H1 (cell line): ENCODE results near the gene FOXA3. TPM values are rescaled to one million over a fixed set of nuclear protein-coding genes. Genes with fewer than 3 reads are reported as not detected.

Source experiments
- CTCF ChIA-PET: fragments of 300-600 bp; sonication (Branson Sonifier 250); formaldehyde crosslinking; loops from one replicate; lab custom pipeline; 2021; ENCODE audit not compliant: partially characterized antibody; lab: Charles Lee
- POLR2A ChIA-PET: fragments of 300-600 bp; sonication (Branson Sonifier 250); formaldehyde crosslinking; loops from one replicate; lab custom pipeline; 2021; ENCODE audit warnings: inconsistent platforms; ENCODE audit not compliant: partially characterized antibody; lab: Charles Lee
- DNase-seq, 2 experiments: peaks; one replicate each; pipeline versions ENCODE4 v3.0.0 to v3.0.0-alpha.2; 2010 to 2022; ENCODE audit warnings: low spot score in 2 of 2, low read depth in 1 of 2, mixed read lengths in 1 of 2
- FAIRE-seq: peaks from 2 replicates; lab custom pipeline; 2011; peaks lifted over from hg19 to GRCh38; lab: Jason Lieb, UNC
- H2AFZ ChIP-seq: 2 replicates; pipeline ENCODE4 v1.8.1; 2012; ENCODE audit warnings: low read length, inconsistent platforms
- H2AK5ac ChIP-seq: 2 replicates; pipeline ENCODE4 v1.6.1; 2013; ENCODE audit warnings: low read depth, low read length
- H2BK120ac ChIP-seq: replicated peaks from 2 replicates; pipeline ENCODE3; 2013; ENCODE audit warnings: low read depth, low read length, inconsistent platforms
- H2BK12ac ChIP-seq: 2 replicates; pipeline ENCODE4 v1.6.1; 2013; ENCODE audit warnings: low read depth, low read length
- H2BK15ac ChIP-seq: 2 replicates; pipeline ENCODE4 v1.6.1; 2013; ENCODE audit warnings: low read length
- H2BK20ac ChIP-seq: 2 replicates; pipeline ENCODE4 v1.6.1; 2013; ENCODE audit warnings: low read length
- H2BK5ac ChIP-seq: 2 replicates; pipeline ENCODE4 v1.6.1; 2013; ENCODE audit warnings: low read depth, low read length
- H3K14ac ChIP-seq: 2 replicates; pipeline ENCODE4 v1.6.1; 2013; ENCODE audit warnings: inconsistent platforms; ENCODE audit not compliant: insufficient read length
- H3K18ac ChIP-seq: 2 replicates; pipeline ENCODE4 v1.6.1; 2013; ENCODE audit warnings: low read length; ENCODE audit errors: extremely low read depth
- H3K23ac ChIP-seq: 2 replicates; pipeline ENCODE4 v1.6.1; 2013; ENCODE audit warnings: inconsistent platforms; ENCODE audit not compliant: insufficient read length
- H3K23me2 ChIP-seq: 2 replicates; pipeline ENCODE4 v1.6.1; 2013; ENCODE audit warnings: low read depth, low read length
- H3K27ac ChIP-seq: 2 replicates; pipeline ENCODE4 v1.6.1; 2011; ENCODE audit warnings: low read depth, low read length, inconsistent platforms
- H3K27me3 ChIP-seq, 4 experiments: replicated peaks in 1 of 4; 1 replicate in 1 of 4; 2 replicates in 3 of 4; pipeline versions ENCODE4 v1.6.1 to v1.8.1; 2011 to 2013; ENCODE audit warnings: low read length in 3 of 4, mild to moderate bottlenecking in 3 of 4, inconsistent platforms in 2 of 4, mixed read lengths in 2 of 4, moderate library complexity in 1 of 4; ENCODE audit not compliant: control insufficient read depth in 3 of 4, insufficient read depth in 3 of 4; ENCODE audit errors: extremely low read depth in 1 of 4
- H3K36me3 ChIP-seq, 4 experiments: 2 replicates each; pipeline versions ENCODE4 v1.6.1 to v1.8.1; 2011 to 2013; ENCODE audit warnings: mild to moderate bottlenecking in 4 of 4, low read length in 3 of 4, moderate library complexity in 2 of 4, control low read depth in 1 of 4, inconsistent platforms in 1 of 4; ENCODE audit not compliant: insufficient read depth in 4 of 4, control insufficient read depth in 2 of 4
- H3K4ac ChIP-seq: replicated peaks from 2 replicates; pipeline ENCODE3; 2013; ENCODE audit warnings: low read length, low read depth, mixed read lengths, inconsistent platforms; ENCODE audit not compliant: insufficient read length
- H3K4me1 ChIP-seq, 4 experiments: replicated peaks in 1 of 4; 1 replicate in 1 of 4; 2 replicates in 3 of 4; pipeline versions ENCODE4 v1.6.1 to v1.8.1; 2011 to 2013; ENCODE audit warnings: low read length in 3 of 4, inconsistent platforms in 2 of 4, mixed read lengths in 1 of 4; ENCODE audit not compliant: insufficient read depth in 4 of 4, control insufficient read depth in 3 of 4
- H3K4me2 ChIP-seq, 2 experiments: 2 replicates each; pipeline versions ENCODE4 v1.6.1 to v1.8.1; 2011 to 2013; ENCODE audit warnings: low read depth in 2 of 2, low read length in 2 of 2, control low read depth in 1 of 2, inconsistent platforms in 1 of 2, mild to moderate bottlenecking in 1 of 2; ENCODE audit not compliant: insufficient read depth in 1 of 2
- H3K4me3 ChIP-seq, 4 experiments: fragments of 200-600, 300-600 bp in 1 of 4; sonication (generic), shearing (Covaris generic), sonication (Bioruptor Twin) in 1 of 4; 2 replicates each; pipeline versions ENCODE4 v1.5.1 to v1.8.1; 2011 to 2016; ENCODE audit warnings: low read length in 4 of 4, low read depth in 3 of 4, control low read depth in 2 of 4, inconsistent platforms in 2 of 4, mild to moderate bottlenecking in 2 of 4, mixed read lengths in 1 of 4, moderate library complexity in 1 of 4; ENCODE audit not compliant: insufficient read depth in 2 of 4; ENCODE audit errors: extremely low read depth in 1 of 4
- H3K56ac ChIP-seq: replicated peaks from 2 replicates; pipeline ENCODE3; 2013; ENCODE audit warnings: low read depth, mild to moderate bottlenecking, mixed read lengths, low read length, inconsistent platforms; ENCODE audit not compliant: insufficient read length
- H3K79me1 ChIP-seq: 2 replicates; pipeline ENCODE4 v1.6.1; 2013; ENCODE audit warnings: low read depth, low read length, control low read depth
- H3K79me2 ChIP-seq, 2 experiments: 2 replicates each; pipeline versions ENCODE4 v1.6.1 to v1.8.1; 2012 to 2013; ENCODE audit warnings: low read length in 2 of 2, mild to moderate bottlenecking in 2 of 2, inconsistent platforms in 1 of 2; ENCODE audit not compliant: insufficient read depth in 2 of 2, control insufficient read depth in 1 of 2
- H3K9ac ChIP-seq, 4 experiments: replicated peaks in 1 of 4; 1 replicate in 1 of 4; 2 replicates in 3 of 4; pipeline versions ENCODE4 v1.6.1 to v1.8.1; 2011 to 2013; ENCODE audit warnings: low read depth in 3 of 4, low read length in 3 of 4, control low read depth in 2 of 4, mild to moderate bottlenecking in 2 of 4, moderate library complexity in 2 of 4, inconsistent platforms in 1 of 4; ENCODE audit errors: extremely low read depth in 1 of 4
- H3K9me3 ChIP-seq, 2 experiments: 2 replicates each; pipeline versions ENCODE4 v1.6.1 to v1.8.1; 2012 to 2013; ENCODE audit warnings: mild to moderate bottlenecking in 2 of 2, moderate library complexity in 2 of 2, control low read depth in 1 of 2, inconsistent platforms in 1 of 2, low read depth in 1 of 2, low read length in 1 of 2, mixed read lengths in 1 of 2; ENCODE audit not compliant: insufficient read depth in 2 of 2
- H4K20me1 ChIP-seq, 2 experiments: replicated peaks in 1 of 2; 2 replicates each; pipeline versions ENCODE3 to v1.8.1; 2011 to 2013; ENCODE audit warnings: inconsistent platforms in 2 of 2, low read length in 2 of 2, mild to moderate bottlenecking in 1 of 2; ENCODE audit not compliant: insufficient read depth in 2 of 2, control insufficient read depth in 1 of 2
- H4K5ac ChIP-seq: 2 replicates; pipeline ENCODE4 v1.6.1; 2013; ENCODE audit warnings: low read length, low read depth, mixed read lengths, inconsistent platforms; ENCODE audit not compliant: insufficient read length
- H4K8ac ChIP-seq: 2 replicates; pipeline ENCODE4 v1.8.0; 2013; ENCODE audit warnings: mild to moderate bottlenecking, moderate library complexity, low read length, inconsistent platforms; ENCODE audit not compliant: insufficient read depth; ENCODE audit errors: extremely low read depth
- H4K91ac ChIP-seq: replicated peaks from 2 replicates; pipeline ENCODE3; 2013; ENCODE audit warnings: low read length, mixed read lengths, inconsistent platforms; ENCODE audit not compliant: insufficient read length
- EP300 ChIP-seq, 2 experiments: IDR thresholded peaks; 1 replicate in 1 of 2; 2 replicates in 1 of 2; pipeline ENCODE4 v1.6.1; 2011 to 2012; ENCODE audit warnings: low read depth in 2 of 2, low read length in 2 of 2, mild to moderate bottlenecking in 2 of 2, borderline replicate concordance in 1 of 2, inconsistent platforms in 1 of 2, moderate library complexity in 1 of 2
- FOSL1 ChIP-seq: IDR thresholded peaks from 2 replicates; pipeline ENCODE4 v1.6.1; 2011; ENCODE audit warnings: mild to moderate bottlenecking, low read depth, low read length, moderate library complexity; ENCODE audit not compliant: insufficient read depth
- JUND ChIP-seq: IDR thresholded peaks from 2 replicates; pipeline ENCODE4 v1.6.1; 2011; ENCODE audit warnings: mild to moderate bottlenecking, improper control_type of control experiment, low read length
- POU5F1 ChIP-seq: IDR thresholded peaks from 2 replicates; pipeline ENCODE4 v1.6.1; 2011; ENCODE audit warnings: low read depth, mild to moderate bottlenecking, low read length, moderate library complexity
- RAD21 ChIP-seq, 2 experiments: IDR thresholded peaks in 1 of 2; conservative IDR thresholded peaks in 1 of 2; 2 replicates each; pipeline ENCODE4 v1.6.1; 2011; ENCODE audit warnings: low read depth in 2 of 2, low read length in 2 of 2, improper control_type of control experiment in 1 of 2, inconsistent platforms in 1 of 2, mild to moderate bottlenecking in 1 of 2, moderate library complexity in 1 of 2
- RFX5 ChIP-seq: IDR thresholded peaks from 2 replicates; pipeline ENCODE4 v1.6.1; 2011; ENCODE audit warnings: low read depth, low read length, improper control_type of control experiment, borderline replicate concordance
- SIX5 ChIP-seq: IDR thresholded peaks from 2 replicates; pipeline ENCODE4 v1.6.1; 2011; ENCODE audit warnings: mild to moderate bottlenecking, low read depth, low read length
- TBP ChIP-seq: IDR thresholded peaks from 2 replicates; pipeline ENCODE4 v1.6.1; 2011; ENCODE audit warnings: low read depth, low read length, improper control_type of control experiment
- YY1 ChIP-seq: IDR thresholded peaks from 2 replicates; pipeline ENCODE4 v1.6.1; 2011; ENCODE audit warnings: low read depth, mild to moderate bottlenecking, low read length
- ZNF274 ChIP-seq: IDR thresholded peaks from 2 replicates; pipeline ENCODE4 v1.7.0; 2012; ENCODE audit warnings: low read length, borderline replicate concordance; ENCODE audit errors: extremely low read depth
- WGBS, 2 experiments: shearing (Covaris generic) in 1 of 2; methylation state at CpG; one replicate each; pipeline versions ENCODE4 v1.1.6 to v1.1.7; 2013 to 2015; ENCODE audit warnings: low lambda C conversion rate in 2 of 2, mixed read lengths in 2 of 2, inconsistent platforms in 1 of 2, low coverage in 1 of 2, missing lambda C conversion rate in 1 of 2; ENCODE audit not compliant: insufficient replicate concordance in 2 of 2, insufficient coverage in 1 of 2, insufficient read length in 1 of 2; ENCODE audit errors: extremely low coverage in 1 of 2, missing lambda C conversion rate in 1 of 2; 5-methylcytosine and 5-hydroxymethylcytosine counted together
- polyA plus RNA-seq, 7 experiments: library from polyadenylated mRNA; depleted of rRNA in 3 of 7; stranded (reverse) in 5 of 7; unstranded in 2 of 7; fragments of >200 nt in 5 of 7; fragments of 200-250 nt in 2 of 7; gene quantifications; 1 replicate in 5 of 7; 2 replicates in 1 of 7; 4 replicates in 1 of 7; pipeline versions ENCODE4 v1.2.1 to v1.2.3, GENCODE V29; 2011 to 2013; ENCODE audit warnings: missing spikeins in 2 of 7, mixed read lengths in 2 of 7
- total RNA-seq: library from RNA; stranded (reverse); fragmentation: NEBNext Ultra II Directional; extraction: Animal tissue kit (Norgen Biotek cat#: 25700); gene quantifications from 2 replicates; pipeline ENCODE4 v1.2.1, GENCODE V29; 2021
- TF ChIP-seq, protein P1 (sequence below), 3 experiments: IDR thresholded peaks; 1 replicate in 2 of 3; 2 replicates in 1 of 3; pipeline versions ENCODE4 v1.5.1 to v1.6.1; 2011; ENCODE audit warnings: low read length in 3 of 3, mild to moderate bottlenecking in 3 of 3, inconsistent platforms in 2 of 3, low read depth in 1 of 3, moderate library complexity in 1 of 3; ENCODE audit not compliant: insufficient read depth in 1 of 3; ENCODE audit errors: control extremely low read depth in 1 of 3

Gene FOXA3
- total and polyA plus RNA-seq, 2 of the 8 experiments (the other 6 are each of a cell fraction or from before 2014, with no cell fraction given), result 20.2 to 49.1 TPM

DNA sequence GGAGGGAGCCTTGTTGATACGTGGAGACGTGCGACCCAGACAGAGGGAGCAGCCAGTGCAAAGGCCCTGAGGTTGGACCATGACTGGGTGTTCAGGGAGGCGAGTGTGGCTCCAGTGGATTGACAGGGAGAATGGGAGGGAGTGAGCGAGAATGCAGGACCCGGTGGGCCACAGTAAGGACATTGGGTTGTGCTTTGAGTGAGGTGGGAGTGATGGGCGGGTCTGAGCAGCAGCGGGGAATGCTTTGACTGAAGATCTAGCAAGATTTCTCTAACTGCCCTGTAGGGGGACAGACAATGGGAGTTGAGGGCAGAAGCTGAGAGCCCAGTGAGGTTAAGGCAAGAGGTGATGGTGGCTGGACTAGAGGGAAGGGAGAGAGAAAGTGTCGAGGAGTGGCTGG lies 58.2 kb downstream of the FOXA3 start:
- H3K9me3 ChIP-seq, result no peaks in the 10 kb centered on the region
- no peaks in the 10 kb centered on the region for H3K79me1 ChIP-seq
- POLR2A ChIA-PET, result interaction anchor here (1.3 to 1.4 kb wide), 2 partner anchors 31 to 52 kb away, joined by 3 to 6 read pairs; partner anchors contain the start of gene NOVA2
- H3K23ac ChIP-seq, result no peak overlapping the region
- H2BK15ac ChIP-seq, result no peak overlapping the region
- H4K20me1 ChIP-seq, result no peaks in the 10 kb centered on the region
- H3K27ac ChIP-seq, result no peak overlapping the region
- FAIRE-seq, result peak; percentile 95
- H4K5ac ChIP-seq, result peak overlapping the region; percentile 9
- no peaks in the 10 kb centered on the region for H3K79me2 ChIP-seq
- no peak overlapping the region for H3K9ac ChIP-seq
- H3K4ac ChIP-seq, result no peak overlapping the region
- H4K8ac ChIP-seq, result peak overlapping the region; percentile 91; the same call in 1 of the 2 replicates
- H3K36me3 ChIP-seq, result no peaks in the 10 kb centered on the region
- CTCF ChIA-PET, result interaction anchor here (0.6 to 1.4 kb wide), 4 partner anchors 9 to 570 kb away, joined by 3 read pairs; no protein-coding TSS in a partner anchor
- H3K4me1 ChIP-seq, result no peaks in the 10 kb centered on the region; a peak in 2 of 7 replicates
- H3K4me3 ChIP-seq, result no peak overlapping the region
- no peak overlapping the region for H3K18ac ChIP-seq
- peak overlapping the region in 1 of 2 experiments; percentile 20; a peak in 1 of 4 replicates for H3K4me2 ChIP-seq
- no peak overlapping the region for H3K14ac ChIP-seq
- WGBS, 2 experiments, result 56% methylated on average over 9 of the region's 9 CpGs; no CpG with 5 or more reads in 1 of the 2 experiments
- H3K56ac ChIP-seq, result no peak overlapping the region
- H2AK5ac ChIP-seq, result no peak overlapping the region
- H4K91ac ChIP-seq, result no peak overlapping the region
- no peak overlapping the region for H2BK12ac ChIP-seq
- H2AFZ ChIP-seq, result no peak overlapping the region
- H3K27me3 ChIP-seq, result no peaks in the 10 kb centered on the region
- H2BK120ac ChIP-seq, result no peak overlapping the region
- no peak overlapping the region; the same call in 1 of the 2 replicates for H2BK5ac ChIP-seq
- no peak overlapping the region for H2BK20ac ChIP-seq
- DNase-seq, result peak; percentile 25 to 69
- H3K23me2 ChIP-seq, result no peaks in the 10 kb centered on the region
- TF ChIP-seq RAD21 (IDR thresholded peaks at IDR 0.05 in 1 of 2, conservative IDR thresholded peaks at IDR 0.05 in 1 of 2; ENCODE audit: low read depth in 2 of 2, low read length in 2 of 2), result peak; percentile 33 to 51
- TF ChIP-seq RFX5, result no peak
- TF ChIP-seq TBP, result no peak
- no peak for TF ChIP-seq SIX5
- no peak for TF ChIP-seq ZNF274
- TF ChIP-seq YY1, result peak; percentile 51; the same call in 1 of the 2 replicates
- no peak for TF ChIP-seq POU5F1
- TF ChIP-seq, protein P1, sequence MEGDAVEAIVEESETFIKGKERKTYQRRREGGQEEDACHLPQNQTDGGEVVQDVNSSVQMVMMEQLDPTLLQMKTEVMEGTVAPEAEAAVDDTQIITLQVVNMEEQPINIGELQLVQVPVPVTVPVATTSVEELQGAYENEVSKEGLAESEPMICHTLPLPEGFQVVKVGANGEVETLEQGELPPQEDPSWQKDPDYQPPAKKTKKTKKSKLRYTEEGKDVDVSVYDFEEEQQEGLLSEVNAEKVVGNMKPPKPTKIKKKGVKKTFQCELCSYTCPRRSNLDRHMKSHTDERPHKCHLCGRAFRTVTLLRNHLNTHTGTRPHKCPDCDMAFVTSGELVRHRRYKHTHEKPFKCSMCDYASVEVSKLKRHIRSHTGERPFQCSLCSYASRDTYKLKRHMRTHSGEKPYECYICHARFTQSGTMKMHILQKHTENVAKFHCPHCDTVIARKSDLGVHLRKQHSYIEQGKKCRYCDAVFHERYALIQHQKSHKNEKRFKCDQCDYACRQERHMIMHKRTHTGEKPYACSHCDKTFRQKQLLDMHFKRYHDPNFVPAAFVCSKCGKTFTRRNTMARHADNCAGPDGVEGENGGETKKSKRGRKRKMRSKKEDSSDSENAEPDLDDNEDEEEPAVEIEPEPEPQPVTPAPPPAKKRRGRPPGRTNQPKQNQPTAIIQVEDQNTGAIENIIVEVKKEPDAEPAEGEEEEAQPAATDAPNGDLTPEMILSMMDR (IDR thresholded peaks at IDR 0.05; ENCODE audit: control extremely low read depth in 1 of 3, insufficient read depth in 1 of 3, low read depth in 1 of 3, low read length in 3 of 3), result peak; percentile 52 to 84 (median 54)
- no peak for TF ChIP-seq FOSL1
- TF ChIP-seq EP300 (IDR thresholded peaks at IDR 0.05; ENCODE audit: borderline replicate concordance in 1 of 2, low read depth in 2 of 2, low read length in 2 of 2), result no peak
- TF ChIP-seq JUND, result no peak
